ENCODE measurements around the gene TERT.

The TERT gene

DNA sequence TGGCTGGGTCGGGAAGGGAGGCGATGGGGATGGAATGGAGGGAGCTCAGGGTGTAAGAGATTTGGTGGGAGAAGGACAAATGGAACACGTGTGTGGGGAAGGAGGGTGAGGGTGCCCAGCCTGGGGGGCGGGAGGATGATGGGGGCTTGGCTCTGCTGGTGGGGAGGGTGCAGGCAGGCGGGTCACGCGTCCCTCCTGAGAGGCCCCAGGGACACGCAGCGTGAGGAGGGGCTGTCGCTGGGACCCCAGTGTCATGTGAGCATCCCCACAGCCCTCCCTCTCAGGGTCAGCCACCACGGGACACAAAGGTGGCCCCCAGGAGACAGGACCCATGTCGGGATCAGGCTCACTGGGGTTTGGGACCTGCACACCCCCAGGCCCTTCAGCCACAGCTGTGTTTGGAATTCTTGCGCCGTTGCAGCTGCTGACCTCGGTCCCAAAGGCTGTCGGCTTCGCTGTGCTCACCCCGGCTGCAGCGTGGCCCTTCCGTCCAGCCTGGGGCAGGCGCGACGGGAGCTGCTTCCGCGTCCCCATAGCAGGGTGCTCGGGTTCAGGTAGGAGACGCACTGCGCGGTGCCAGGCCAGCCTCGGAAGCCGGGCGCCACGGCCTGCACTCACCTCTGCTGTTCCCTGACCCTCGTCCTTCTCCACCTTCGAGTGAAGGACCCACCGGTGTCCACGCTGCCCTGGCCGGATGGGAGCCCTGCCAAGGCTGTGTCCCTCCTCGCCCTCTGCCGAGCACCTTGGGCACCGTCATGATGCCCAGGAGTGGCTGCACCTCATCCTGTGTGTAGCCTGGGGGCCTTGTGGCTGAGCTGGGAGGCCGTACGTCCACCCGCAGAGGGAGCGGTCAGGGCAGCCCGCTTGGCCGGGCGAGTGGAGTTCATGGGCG, 88.1 kb downstream of the TERT start:
- no peak for DNase-seq (ENCODE audit: low read depth, low spot score)

GRCh38 chr5:1205255-1206180, 89.3 kb downstream of the TERT start:
- DNase-seq (ENCODE audit: low read depth, low spot score) = no peak

- no peak for DNase-seq (ENCODE audit: low read depth, low spot score)
Observed at GRCh38 chr5:1204693-1205242, 90.1 kb downstream of the TERT start.

- DNase-seq (ENCODE audit: low read depth, low spot score) = no peak
Observed at GRCh38 chr5:1203968-1204692, 90.7 kb downstream of the TERT start.

DNA sequence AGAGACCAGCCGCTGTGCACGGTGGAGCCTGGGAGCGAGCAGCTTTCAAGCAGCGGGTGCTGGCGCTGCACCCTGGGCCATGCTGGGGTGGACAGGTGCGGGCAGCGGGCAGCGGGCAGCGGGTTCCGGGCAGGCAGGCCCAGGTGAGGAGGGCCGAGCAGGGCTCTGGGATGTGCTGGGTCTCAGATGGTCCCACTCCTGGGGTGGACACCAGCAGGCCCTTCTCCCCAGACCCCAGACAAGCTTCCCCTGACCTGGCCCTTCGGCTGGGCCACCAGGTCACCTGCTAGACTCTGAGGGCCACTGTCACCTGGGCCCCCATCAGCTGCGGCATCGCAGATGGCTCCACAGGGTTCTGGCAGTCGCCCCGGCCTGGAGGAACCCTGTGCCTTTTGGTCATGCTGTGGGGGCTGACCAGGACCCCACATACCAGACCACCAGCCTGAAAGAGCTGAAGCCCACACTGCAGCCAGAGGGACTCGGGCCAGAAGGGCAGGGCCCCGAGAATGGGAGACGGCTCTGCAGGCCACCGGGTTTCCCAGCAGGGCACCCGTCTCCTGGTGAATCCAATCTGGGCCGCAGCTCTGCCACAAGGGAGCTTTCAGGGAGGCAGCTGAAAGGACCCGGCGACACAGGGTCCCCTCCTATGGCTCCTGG, 91.4 kb downstream of the TERT start:
- DNase-seq (ENCODE audit: low read depth, low spot score) = no peak

Measured in activated naive CD8-positive, alpha-beta T cell treated with anti-CD3 and anti-CD28 coated beads, Interleukin-2, amount 50 U/mL, for 16 hours (primary cell).